ENCODE results near the gene RPL4. TPM values are rescaled to one million over a fixed set of nuclear protein-coding genes. Genes with fewer than 3 reads are reported as not detected.

The RPL4 gene
- total and polyA plus RNA-seq, 2 experiments from 2014 or later: 2,989 to 6,082 TPM

- no peak overlapping the region for H3K4me2 ChIP-seq
- Mint-ChIP-seq H3K27me3 (ENCODE audit: insufficient read depth, low read depth, poor library complexity) (no peaks in the 10 kb centered on the region), H3K36me3 (ENCODE audit: low read depth) (peaks cover 18% of the 10 kb centered on the region), H3K4me3 (no peak overlapping the region), H3K9me3 (peaks cover 5% of the 10 kb centered on the region), H3K4me1 (peaks cover 51% of the 10 kb centered on the region), H3K27ac (no peak overlapping the region)
- ATAC-seq: no peak
- H3K4me1 ChIP-seq (ENCODE audit: insufficient read depth): peaks cover 27% of the 10 kb centered on the region
- H4K20me1 ChIP-seq (replicated peaks; ENCODE audit: insufficient read depth): peaks cover 11% of the 10 kb centered on the region
- H3F3A ChIP-seq (replicated peaks; ENCODE audit: low read depth): no peaks in the 10 kb centered on the region
- TF ChIP-seq ETS1 (IDR thresholded peaks at IDR 0.05) (no peak), EZH2phosphoT487 (IDR thresholded peaks at IDR 0.05; ENCODE audit: unreplicated experiment) (no peak), JUNB (IDR thresholded peaks at IDR 0.05; ENCODE audit: unreplicated experiment) (no peak), STAT1 (IDR thresholded peaks at IDR 0.05; ENCODE audit: unreplicated experiment) (no peak), ZNF462 (CRISPR knock-in tag; IDR thresholded peaks at IDR 0.05) (no peak), CREB1 (CRISPR knock-in tag; IDR thresholded peaks at IDR 0.05; ENCODE audit: low read depth) (no peak), CTCF (conservative IDR thresholded peaks at IDR 0.05; ENCODE audit: low read depth in 2 of 2) (no peak), REST (IDR thresholded peaks at IDR 0.05; ENCODE audit: unreplicated experiment) (no peak), NANOG (IDR thresholded peaks at IDR 0.05; ENCODE audit: borderline replicate concordance) (no peak), EZH2 (IDR thresholded peaks at IDR 0.05; ENCODE audit: low read depth, unreplicated experiment) (no peak), ZNF331 (CRISPR knock-in tag; IDR thresholded peaks at IDR 0.05; ENCODE audit: low read depth) (no peak), ZNF114 (CRISPR knock-in tag; IDR thresholded peaks at IDR 0.05) (no peak), POLR2AphosphoS5 (IDR thresholded peaks at IDR 0.05; ENCODE audit: low read depth) (no peak)
- no peak overlapping the region for H3K4me3 ChIP-seq
- peak overlapping the region; percentile 39; the same call in 1 of the 2 replicates for H3K27ac ChIP-seq (ENCODE audit: low read depth)
- no peak for DNase-seq (ENCODE audit: low spot score)
- no peaks in the 10 kb centered on the region; the same call in 1 of the 2 replicates for H3K36me3 ChIP-seq (ENCODE audit: insufficient read depth)
- no peaks in the 10 kb centered on the region for H3K9me2 ChIP-seq (ENCODE audit: insufficient read depth)
- no peak overlapping the region for H2AFZ ChIP-seq
- no peaks in the 10 kb centered on the region for H3K27me3 ChIP-seq (ENCODE audit: insufficient read depth)
- no peaks in the 10 kb centered on the region for H3K79me2 ChIP-seq (replicated peaks; ENCODE audit: insufficient read depth)
Observed at GRCh38 chr15:66459818-66460615, 44.6 kb downstream of the RPL4 start.
